Liver (tissue), 3 donors: ENCODE measurements around the gene RPGR.

Experiments
- ATF3 ChIP-seq: IDR thresholded peaks from 2 replicates; pipeline ENCODE4 v1.6.1; 2016; ENCODE audit warnings: antibody characterized with exemption
- GABPA ChIP-seq, 2 donors: IDR thresholded peaks in 1 of 2; conservative IDR thresholded peaks in 1 of 2; 2 replicates each; pipeline ENCODE4 v1.6.1; 2016; ENCODE audit warnings: antibody characterized with exemption in 2 of 2, mild to moderate bottlenecking in 1 of 2, moderate library complexity in 1 of 2
- JUND ChIP-seq, 2 donors: IDR thresholded peaks; 2 replicates each; pipeline ENCODE4 v1.6.1; 2016; ENCODE audit warnings: antibody characterized with exemption in 2 of 2
- MAX ChIP-seq: IDR thresholded peaks from 2 replicates; pipeline ENCODE4 v1.6.1; 2016; ENCODE audit warnings: antibody characterized with exemption
- NR2F2 ChIP-seq: IDR thresholded peaks from 2 replicates; pipeline ENCODE4 v1.6.1; 2016; ENCODE audit warnings: antibody characterized with exemption
- SP1 ChIP-seq: IDR thresholded peaks from 2 replicates; pipeline ENCODE4 v1.6.1; 2018; ENCODE audit warnings: antibody characterized with exemption, mild to moderate bottlenecking
- TAF1 ChIP-seq: conservative IDR thresholded peaks from 2 replicates; pipeline ENCODE4 v1.6.1; 2016; ENCODE audit warnings: antibody characterized with exemption, mild to moderate bottlenecking
- YY1 ChIP-seq: IDR thresholded peaks from 2 replicates; pipeline ENCODE4 v1.6.1; 2016; ENCODE audit warnings: antibody characterized with exemption, mild to moderate bottlenecking
- TF ChIP-seq, protein P1 (sequence below): fragments of 150-350 bp; IDR thresholded peaks from 2 replicates; pipeline ENCODE4 v1.5.1; 2017; ENCODE audit warnings: improper control_type of control experiment, low read depth, low read length; ENCODE audit not compliant: missing input control
- TF ChIP-seq, protein P2 (sequence below): IDR thresholded peaks from 2 replicates; pipeline ENCODE4 v1.6.1; 2016; ENCODE audit warnings: antibody characterized with exemption, mild to moderate bottlenecking
- TF ChIP-seq, protein P3 (sequence below): IDR thresholded peaks from 2 replicates; pipeline ENCODE4 v1.6.1; 2016; ENCODE audit warnings: antibody characterized with exemption
- donor health status: healthy.
- donor health status: healthy.

GRCh38 chrX:38232079-38232686 lies 95.1 kb downstream of the RPGR start:
- no peak for TF ChIP-seq SP1
- TF ChIP-seq, protein P1, sequence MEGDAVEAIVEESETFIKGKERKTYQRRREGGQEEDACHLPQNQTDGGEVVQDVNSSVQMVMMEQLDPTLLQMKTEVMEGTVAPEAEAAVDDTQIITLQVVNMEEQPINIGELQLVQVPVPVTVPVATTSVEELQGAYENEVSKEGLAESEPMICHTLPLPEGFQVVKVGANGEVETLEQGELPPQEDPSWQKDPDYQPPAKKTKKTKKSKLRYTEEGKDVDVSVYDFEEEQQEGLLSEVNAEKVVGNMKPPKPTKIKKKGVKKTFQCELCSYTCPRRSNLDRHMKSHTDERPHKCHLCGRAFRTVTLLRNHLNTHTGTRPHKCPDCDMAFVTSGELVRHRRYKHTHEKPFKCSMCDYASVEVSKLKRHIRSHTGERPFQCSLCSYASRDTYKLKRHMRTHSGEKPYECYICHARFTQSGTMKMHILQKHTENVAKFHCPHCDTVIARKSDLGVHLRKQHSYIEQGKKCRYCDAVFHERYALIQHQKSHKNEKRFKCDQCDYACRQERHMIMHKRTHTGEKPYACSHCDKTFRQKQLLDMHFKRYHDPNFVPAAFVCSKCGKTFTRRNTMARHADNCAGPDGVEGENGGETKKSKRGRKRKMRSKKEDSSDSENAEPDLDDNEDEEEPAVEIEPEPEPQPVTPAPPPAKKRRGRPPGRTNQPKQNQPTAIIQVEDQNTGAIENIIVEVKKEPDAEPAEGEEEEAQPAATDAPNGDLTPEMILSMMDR = no peak
- TF ChIP-seq MAX = no peak
- TF ChIP-seq, protein P2, sequence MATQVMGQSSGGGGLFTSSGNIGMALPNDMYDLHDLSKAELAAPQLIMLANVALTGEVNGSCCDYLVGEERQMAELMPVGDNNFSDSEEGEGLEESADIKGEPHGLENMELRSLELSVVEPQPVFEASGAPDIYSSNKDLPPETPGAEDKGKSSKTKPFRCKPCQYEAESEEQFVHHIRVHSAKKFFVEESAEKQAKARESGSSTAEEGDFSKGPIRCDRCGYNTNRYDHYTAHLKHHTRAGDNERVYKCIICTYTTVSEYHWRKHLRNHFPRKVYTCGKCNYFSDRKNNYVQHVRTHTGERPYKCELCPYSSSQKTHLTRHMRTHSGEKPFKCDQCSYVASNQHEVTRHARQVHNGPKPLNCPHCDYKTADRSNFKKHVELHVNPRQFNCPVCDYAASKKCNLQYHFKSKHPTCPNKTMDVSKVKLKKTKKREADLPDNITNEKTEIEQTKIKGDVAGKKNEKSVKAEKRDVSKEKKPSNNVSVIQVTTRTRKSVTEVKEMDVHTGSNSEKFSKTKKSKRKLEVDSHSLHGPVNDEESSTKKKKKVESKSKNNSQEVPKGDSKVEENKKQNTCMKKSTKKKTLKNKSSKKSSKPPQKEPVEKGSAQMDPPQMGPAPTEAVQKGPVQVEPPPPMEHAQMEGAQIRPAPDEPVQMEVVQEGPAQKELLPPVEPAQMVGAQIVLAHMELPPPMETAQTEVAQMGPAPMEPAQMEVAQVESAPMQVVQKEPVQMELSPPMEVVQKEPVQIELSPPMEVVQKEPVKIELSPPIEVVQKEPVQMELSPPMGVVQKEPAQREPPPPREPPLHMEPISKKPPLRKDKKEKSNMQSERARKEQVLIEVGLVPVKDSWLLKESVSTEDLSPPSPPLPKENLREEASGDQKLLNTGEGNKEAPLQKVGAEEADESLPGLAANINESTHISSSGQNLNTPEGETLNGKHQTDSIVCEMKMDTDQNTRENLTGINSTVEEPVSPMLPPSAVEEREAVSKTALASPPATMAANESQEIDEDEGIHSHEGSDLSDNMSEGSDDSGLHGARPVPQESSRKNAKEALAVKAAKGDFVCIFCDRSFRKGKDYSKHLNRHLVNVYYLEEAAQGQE = no peak
- TF ChIP-seq YY1 = no peak
- TF ChIP-seq JUND (IDR thresholded peaks at IDR 0.05) = no peak
- TF ChIP-seq NR2F2 = no peak
- TF ChIP-seq GABPA (IDR thresholded peaks at IDR 0.05 in 1 of 2, conservative IDR thresholded peaks at IDR 0.05 in 1 of 2) = no peak
- no peak for TF ChIP-seq ATF3
- no peak for TF ChIP-seq TAF1
- TF ChIP-seq, protein P3, sequence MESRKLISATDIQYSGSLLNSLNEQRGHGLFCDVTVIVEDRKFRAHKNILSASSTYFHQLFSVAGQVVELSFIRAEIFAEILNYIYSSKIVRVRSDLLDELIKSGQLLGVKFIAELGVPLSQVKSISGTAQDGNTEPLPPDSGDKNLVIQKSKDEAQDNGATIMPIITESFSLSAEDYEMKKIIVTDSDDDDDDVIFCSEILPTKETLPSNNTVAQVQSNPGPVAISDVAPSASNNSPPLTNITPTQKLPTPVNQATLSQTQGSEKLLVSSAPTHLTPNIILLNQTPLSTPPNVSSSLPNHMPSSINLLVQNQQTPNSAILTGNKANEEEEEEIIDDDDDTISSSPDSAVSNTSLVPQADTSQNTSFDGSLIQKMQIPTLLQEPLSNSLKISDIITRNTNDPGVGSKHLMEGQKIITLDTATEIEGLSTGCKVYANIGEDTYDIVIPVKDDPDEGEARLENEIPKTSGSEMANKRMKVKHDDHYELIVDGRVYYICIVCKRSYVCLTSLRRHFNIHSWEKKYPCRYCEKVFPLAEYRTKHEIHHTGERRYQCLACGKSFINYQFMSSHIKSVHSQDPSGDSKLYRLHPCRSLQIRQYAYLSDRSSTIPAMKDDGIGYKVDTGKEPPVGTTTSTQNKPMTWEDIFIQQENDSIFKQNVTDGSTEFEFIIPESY = no peak
